Stimulated activated naive CD4-positive, alpha-beta T cell treated with Interleukin-2 at 50 U/mL for 16 hours (primary cell): ENCODE results near the gene MAP2.

Experiments used
- DNase-seq: peaks from one replicate; lab custom pipeline; 2025; lab: John Stamatoyannopoulos, UW

MAP2 gene

GRCh38 chr2:209424199-209424701, 403 bp downstream of the MAP2 start:
- no peak for DNase-seq

DNA sequence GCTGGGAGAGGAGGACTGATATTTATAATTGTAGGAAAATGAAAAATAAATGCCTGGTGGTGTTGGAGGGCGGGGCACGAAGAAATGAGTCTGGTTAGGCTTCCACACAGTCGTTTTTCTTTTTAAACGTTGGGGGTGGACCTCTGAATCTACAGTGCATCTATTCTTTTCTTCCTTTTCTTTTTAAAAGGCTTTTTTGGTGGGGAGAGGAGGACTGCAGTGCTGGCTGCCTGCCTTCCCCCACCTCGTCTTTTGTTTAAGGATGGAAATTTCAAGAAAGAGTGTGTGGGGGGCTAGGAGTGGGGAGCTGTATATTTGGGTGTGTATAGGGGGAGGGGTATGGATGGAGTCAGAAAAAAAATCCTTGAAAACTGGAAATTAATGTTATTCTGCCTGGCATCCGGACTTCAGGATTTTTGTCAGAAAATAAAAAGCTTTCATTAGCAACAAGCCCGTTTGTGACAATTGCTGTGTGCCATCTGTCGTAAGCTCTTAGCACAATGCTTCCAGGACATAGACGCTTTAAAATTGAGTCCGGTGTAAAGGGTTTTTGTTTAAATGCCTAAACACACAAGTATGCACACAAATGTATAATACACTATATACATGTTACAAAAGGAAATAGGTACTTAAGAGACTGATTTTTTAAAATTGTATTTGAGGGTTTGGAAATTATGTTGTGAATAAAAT, 1.1 kb downstream of the MAP2 start:
- DNase-seq = no peak

DNA sequence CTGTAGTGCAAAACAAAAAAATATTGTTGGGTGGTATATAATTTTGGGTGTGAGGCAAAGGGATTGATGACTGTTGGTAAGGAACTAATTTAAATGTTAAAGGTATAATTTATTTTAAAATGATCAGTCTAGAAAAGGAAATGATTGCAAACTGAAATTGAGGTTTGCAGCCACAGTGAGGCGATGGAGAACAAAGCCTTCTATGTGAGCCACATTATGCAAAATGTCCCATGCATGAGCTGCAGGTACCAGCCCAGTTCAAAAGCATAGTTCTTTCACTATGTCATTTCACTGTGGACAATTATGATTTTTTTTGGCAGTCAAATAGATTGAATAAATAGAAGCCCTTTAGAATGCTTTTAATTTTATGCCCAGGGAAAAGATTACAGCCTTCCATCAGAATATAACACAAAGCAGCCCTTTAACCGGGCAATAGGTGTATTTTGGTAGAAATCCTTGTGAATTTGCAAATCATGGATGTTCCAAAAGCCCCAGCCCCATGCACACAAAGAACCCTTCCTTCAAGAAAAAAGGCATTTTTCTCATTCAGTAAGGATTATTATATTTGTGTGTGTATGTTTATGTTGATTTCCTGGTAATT, 1.7 kb downstream of the MAP2 start:
- DNase-seq = no peak

DNA sequence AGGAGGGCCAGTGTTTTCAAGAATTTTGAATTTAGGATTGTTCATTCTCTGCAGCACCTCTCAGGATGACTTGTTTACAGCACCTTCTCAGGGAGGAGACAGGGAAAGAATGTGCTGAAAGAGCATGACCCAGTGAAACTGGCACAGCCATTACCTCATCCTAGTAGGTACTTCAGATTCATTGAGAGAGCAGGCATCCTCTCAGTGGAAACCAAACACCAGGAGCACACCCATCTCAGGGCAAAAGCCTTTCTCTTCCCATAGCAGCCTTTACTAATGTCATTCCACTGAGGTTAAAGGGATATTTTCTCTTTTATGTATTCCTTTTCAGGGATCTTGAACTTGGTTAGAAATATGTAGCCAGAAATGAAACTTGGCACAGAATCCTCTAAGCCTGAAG, 2.6 kb downstream of the MAP2 start:
- no peak for DNase-seq

DNA sequence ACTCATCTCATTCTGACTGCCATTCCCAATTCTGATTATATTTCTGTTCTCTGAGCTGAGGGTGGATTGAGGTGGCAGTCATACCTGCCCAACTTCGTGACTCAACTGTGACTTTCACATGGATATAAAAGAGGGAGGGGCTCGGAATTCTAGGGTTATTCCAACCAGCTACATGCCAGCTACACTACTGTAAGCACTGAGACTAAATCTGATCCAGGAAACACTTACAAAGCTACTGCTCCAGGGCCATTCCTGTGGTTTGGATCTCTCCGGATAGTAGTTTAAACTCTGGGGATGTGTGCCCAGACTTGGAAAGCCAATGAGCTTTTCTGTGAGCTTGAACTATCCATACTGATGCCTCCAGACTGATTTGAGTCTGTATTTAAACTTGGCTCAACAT, 7.9 kb downstream of the MAP2 start:
- DNase-seq = no peak

DNA sequence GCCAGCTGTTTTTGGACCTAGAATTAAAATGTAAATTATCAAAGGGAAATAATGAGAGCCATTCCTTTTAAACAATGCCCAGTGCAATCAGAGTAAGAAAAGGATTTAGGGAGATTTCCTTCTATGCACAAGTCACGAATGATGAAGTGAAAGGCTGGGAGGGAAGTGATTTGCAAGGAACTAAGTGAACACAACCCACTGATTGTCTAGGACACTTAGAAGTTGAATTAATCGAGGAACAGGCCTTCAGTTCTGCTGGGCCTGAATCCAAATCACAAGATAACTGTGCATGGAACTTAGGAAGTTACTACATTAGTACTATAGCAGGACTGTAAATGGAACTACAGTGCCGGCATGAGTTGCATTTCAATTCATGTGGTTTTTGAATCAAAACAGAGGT, 17.7 kb downstream of the MAP2 start:
- DNase-seq = no peak

DNA sequence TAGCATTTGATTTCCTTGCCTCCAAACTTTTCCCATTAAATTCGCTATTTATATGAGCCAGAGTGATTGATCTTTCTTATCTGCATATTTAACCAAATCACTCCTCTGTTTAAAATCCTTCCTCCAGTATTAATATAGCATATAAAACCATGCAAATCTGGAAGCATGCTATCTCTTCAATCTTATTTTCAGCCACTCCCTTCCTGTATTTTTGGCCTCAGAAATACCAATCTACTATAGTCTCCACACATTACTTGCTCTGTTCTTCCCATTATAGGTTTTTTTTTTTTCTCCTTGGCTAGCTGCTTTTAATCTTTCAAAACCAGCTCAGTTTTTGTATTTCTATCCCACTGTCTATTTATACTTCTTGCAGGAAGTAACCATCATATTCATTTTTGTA, 19.1 kb downstream of the MAP2 start:
- DNase-seq = no peak

GRCh38 chr2:209445485-209445884, 21.6 kb downstream of the MAP2 start:
- DNase-seq = no peak

DNA sequence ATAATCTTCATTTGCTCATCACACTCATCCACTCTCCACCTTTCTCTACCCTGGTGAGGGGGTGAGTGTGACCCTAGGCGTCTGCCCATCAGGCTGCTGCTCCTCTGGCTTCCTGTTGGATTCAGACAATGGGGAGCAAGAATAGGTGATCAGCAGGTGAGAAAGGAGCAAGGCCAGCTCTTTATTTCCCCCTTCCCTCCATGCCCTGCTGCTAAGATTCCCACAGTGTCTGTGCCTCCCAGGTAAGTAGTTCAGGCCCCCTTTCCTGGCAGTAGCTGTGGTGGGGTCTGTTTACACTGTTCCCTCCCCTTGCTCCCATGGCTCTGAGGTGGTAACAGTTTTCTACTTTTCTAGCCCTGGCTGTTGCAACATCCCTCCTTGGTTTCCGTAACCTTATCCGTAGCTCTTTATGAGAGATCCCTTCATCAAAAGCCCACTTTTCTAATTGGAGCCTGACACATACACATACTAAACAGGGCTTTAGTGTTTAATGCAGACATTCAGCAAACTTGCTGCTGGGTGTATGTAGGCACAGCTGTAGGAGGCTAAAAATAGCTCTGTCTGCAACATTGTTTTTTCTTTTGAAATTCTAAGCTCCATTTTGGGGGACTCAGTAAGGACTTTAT, 27.5 kb downstream of the MAP2 start:
- no peak for DNase-seq

- DNase-seq = no peak
Observed at GRCh38 chr2:209456489-209456888, 32.6 kb downstream of the MAP2 start.

DNA sequence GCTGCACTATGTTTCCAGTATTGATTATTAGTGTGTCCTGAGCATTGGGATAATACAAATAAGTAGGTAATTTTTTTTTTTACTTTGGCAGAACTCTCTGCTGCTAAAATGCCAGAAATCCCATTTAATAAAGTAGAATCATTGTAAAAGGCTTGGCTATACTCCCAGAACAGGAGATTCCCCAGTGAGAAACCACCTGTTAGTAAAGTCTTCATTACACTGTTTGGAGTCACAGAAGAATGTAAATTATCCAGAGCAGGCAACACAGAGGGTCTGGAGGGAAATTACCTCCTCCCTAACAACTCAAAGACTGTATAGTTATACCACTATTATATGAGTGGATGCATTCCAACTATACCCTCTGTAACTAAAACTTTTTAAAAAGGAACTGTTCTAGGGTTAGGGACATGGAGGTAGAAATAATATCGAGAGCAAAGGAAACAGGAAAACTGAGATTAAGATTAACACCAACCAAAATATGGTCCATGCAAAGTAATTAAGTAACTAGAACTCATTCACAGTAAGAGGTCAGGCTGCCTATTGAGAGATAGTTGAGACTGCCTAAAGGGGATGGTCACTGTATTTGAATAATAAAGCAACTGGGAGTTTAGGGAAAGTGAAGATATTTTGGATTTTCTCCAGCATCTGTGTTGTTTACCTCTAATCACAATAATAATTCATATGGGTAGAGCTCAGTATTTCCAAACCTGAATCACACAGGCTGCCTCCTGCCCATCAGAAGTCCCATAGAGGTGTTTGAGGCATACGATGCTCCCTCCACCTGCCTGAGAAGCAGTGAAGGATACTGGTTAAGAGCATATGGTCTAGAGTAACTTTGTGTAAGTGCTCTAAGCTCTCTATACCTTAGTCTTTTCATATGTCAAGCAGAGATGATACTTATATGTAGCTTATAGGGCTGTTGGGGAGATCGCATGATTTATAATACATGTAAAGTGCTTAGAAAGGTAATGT, 34.4 kb downstream of the MAP2 start:
- no peak for DNase-seq

- no peak for DNase-seq
Observed at GRCh38 chr2:209459359-209459758, 35.5 kb downstream of the MAP2 start.

- no peak for DNase-seq
Observed at GRCh38 chr2:209460151-209460761, 36.4 kb downstream of the MAP2 start.

GRCh38 chr2:209463226-209463625, 39.4 kb downstream of the MAP2 start:
- no peak for DNase-seq

DNA sequence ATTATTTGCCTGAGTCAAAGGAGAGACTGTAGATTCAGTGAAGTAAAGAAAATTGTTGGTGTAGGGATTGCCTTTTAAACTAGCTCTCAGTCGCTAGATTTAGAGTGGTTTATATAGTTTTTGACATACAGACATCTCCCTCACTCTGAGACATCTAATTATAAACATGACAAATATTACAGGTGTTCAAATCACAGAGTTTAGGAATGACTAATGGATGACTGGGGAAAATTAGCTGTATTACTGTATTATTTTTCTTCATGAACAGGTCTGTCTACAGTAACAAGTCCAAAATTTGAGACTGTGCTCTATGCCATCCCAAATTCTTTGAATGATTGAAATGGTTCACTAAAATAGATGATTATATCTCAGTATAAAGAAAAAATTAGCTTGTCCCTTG, 40.0 kb downstream of the MAP2 start:
- DNase-seq = no peak

- no peak for DNase-seq
Observed at GRCh38 chr2:209468846-209469245, 45.0 kb downstream of the MAP2 start.

DNA sequence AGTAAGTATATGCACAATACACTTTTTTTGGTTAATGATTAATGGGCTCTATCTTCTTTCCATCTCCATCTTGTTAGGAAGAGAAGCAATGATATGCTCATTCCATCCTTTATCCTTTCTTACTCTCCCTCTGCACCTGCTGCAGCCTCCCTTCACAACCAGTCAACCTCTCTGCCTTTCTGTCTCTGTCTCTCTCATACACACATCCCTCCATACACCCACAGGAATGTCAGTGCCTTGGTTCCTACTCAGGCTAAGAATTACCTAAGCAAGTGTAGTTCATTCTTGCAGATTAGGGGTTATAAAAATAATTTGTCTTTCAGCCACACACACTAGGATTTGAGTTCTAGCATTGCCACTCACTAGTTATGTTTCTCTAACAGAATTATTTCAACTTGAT, 45.6 kb downstream of the MAP2 start:
- DNase-seq = no peak

DNA sequence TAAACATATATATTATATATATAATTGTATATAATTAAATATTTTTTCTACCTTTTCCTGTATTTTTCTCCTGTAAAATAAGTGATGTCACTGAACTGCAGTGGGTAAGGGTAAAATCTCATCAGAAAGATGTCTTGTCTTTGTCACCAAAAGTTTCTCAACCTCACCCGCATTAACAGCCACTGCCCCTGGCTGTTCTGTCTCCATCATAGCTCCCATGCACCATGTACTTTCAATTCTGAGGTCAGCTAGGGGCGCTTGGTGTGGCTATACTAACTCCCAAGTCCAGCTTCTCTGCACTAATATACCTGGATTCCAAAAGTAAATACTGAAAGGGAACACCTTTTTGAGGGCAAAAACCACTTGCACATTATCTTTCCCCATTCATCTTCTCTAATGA, 46.6 kb downstream of the MAP2 start:
- no peak for DNase-seq

GRCh38 chr2:209471037-209471436, 47.2 kb downstream of the MAP2 start:
- DNase-seq = no peak

- no peak for DNase-seq
Observed at GRCh38 chr2:209472112-209472832, 48.4 kb downstream of the MAP2 start.

GRCh38 chr2:209472871-209473270, 49.0 kb downstream of the MAP2 start:
- DNase-seq = no peak
